Subcutaneous abdominal adipose tissue (tissue), 5 donors: ENCODE measurements around the gene ZNF610.
A peak's percentile ranks its signal among the peaks of the same experiment; 100 is the strongest.
"Not testable (repeated sequence)": the region's sequence is repeated elsewhere in the genome, so short reads cannot be mapped to it uniquely, and the experiment has no call there.

Experiments used
- H3K27ac ChIP-seq: one replicate; pipeline ENCODE4 v1.7.0; 2013; ENCODE audit warnings: low read depth, mild to moderate bottlenecking, inconsistent platforms, low read length, moderate library complexity
- H3K27me3 ChIP-seq, 5 donors: one replicate each; pipeline ENCODE4 v1.7.0; 2013; ENCODE audit warnings: low read length in 5 of 5, inconsistent platforms in 1 of 5; ENCODE audit not compliant: control insufficient read depth in 5 of 5, insufficient read depth in 4 of 5
- H3K36me3 ChIP-seq, 5 donors: one replicate each; pipeline ENCODE4 v1.7.0; 2013; ENCODE audit warnings: low read length in 5 of 5; ENCODE audit not compliant: control insufficient read depth in 5 of 5, insufficient read depth in 5 of 5
- H3K4me1 ChIP-seq, 5 donors: one replicate each; pipeline ENCODE4 v1.7.0; 2013; ENCODE audit warnings: low read length in 5 of 5, mild to moderate bottlenecking in 3 of 5, moderate library complexity in 1 of 5; ENCODE audit not compliant: control insufficient read depth in 5 of 5, insufficient read depth in 5 of 5
- H3K4me3 ChIP-seq, 5 donors: one replicate each; pipeline ENCODE4 v1.7.0; 2013; ENCODE audit warnings: low read length in 5 of 5, low read depth in 1 of 5
- H3K9ac ChIP-seq, 5 donors: one replicate each; pipeline ENCODE4 v1.7.0; 2013; ENCODE audit warnings: low read length in 5 of 5, mild to moderate bottlenecking in 4 of 5, moderate library complexity in 3 of 5
- H3K9me3 ChIP-seq, 5 donors: one replicate each; pipeline ENCODE4 v1.7.0; 2013; ENCODE audit warnings: low read length in 5 of 5; ENCODE audit not compliant: control insufficient read depth in 5 of 5
- donor health status: healthy.
- donor health status: healthy.
- donor health status: healthy.
- donor health status: healthy.
- donor health status: healthy.

The ZNF610 gene

DNA sequence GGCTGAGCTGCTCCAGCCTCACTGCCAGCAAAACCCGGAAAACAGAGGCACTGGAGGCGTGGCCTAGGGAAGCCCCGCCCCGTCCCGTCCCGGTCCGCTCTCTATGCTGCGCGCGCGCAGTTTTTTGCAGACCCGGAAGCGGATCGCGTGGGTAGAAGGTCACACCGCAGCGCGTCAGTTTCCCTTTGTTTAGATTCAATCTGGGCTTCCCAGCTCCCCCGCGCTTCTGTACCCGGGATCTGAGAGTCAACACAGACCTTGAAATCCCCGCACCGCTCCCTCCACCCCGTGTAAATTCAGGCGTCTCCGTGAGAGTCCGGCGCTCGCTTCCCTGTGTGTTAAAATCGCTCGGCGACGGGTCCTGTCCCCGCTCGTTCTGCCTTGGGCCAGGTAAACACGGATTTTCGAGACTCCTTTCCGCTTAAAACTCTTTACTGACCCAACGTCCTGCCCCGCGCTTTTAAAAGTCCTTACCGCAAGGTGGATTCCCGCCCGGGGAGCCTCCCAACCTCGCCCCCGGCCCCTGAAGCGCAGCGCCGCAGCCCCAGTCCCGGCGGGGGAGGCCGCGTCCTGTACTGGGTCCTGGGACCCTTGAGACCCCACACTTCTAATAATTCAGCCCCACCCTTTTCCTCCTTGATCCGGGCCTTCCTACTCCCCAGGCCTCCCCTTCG, at the start of gene ZNF610:
Gene ZNF610 (plus strand): TSS at position 127 of the 674 bp plus-strand sequence. CDS start 12,930 bp downstream, outside the sequence.
- Histone ChIP-seq H3K27me3 (no peaks in the 10 kb centered on the region), H3K4me3 (peak within 1 kb of the TSS; percentile 88 to 95 (median 89)), H3K9ac (peak within 1 kb of the TSS; percentile 63 to 92 (median 88)), H3K27ac (peak within 1 kb of the TSS; percentile 57), H3K9me3 (peaks cover 16 to 49% (median 35%) of the 10 kb centered on the region in 5 donors), H3K4me1 (peaks cover 0 to 15% (median 10%) of the 10 kb centered on the region in 5 donors), H3K36me3 (no peaks in the 10 kb centered on the region)

- Histone ChIP-seq H3K27me3 (no peaks in the 10 kb centered on the region), H3K4me1 (no peaks in the 10 kb centered on the region), H3K4me3 (no peak overlapping the region), H3K9ac (no peak overlapping the region), H3K36me3 (peaks cover 24 to 79% (median 57%) of the 10 kb centered on the region in 5 donors), H3K9me3 (no peaks in the 10 kb centered on the region), H3K27ac (no peak overlapping the region)
Observed at GRCh38 chr19:52286256-52286655, 49.8 kb upstream of the ZNF610 start.

- Histone ChIP-seq H3K27ac (no peak overlapping the region), H3K27me3 (no peaks in the 10 kb centered on the region), H3K4me3 (no peak overlapping the region), H3K9me3 (no peaks in the 10 kb centered on the region), H3K9ac (no peak overlapping the region), H3K36me3 (peaks cover 17 to 36% (median 23%) of the 10 kb centered on the region in 5 donors), H3K4me1 (peaks cover 0 to 8% (median 6%) of the 10 kb centered on the region in 5 donors)
Observed at GRCh38 chr19:52291781-52292180, 44.3 kb upstream of the ZNF610 start.

GRCh38 chr19:52292946-52293345, 43.1 kb upstream of the ZNF610 start:
- H3K27ac ChIP-seq, H3K9me3 ChIP-seq, H3K9ac ChIP-seq, H3K27me3 ChIP-seq, H3K4me3 ChIP-seq: not testable (repeated sequence)
- H3K36me3 ChIP-seq = peaks cover 17 to 30% (median 23%) of the 10 kb centered on the region in 5 donors
- peaks cover 0 to 16% (median 13%) of the 10 kb centered on the region in 5 donors for H3K4me1 ChIP-seq

DNA sequence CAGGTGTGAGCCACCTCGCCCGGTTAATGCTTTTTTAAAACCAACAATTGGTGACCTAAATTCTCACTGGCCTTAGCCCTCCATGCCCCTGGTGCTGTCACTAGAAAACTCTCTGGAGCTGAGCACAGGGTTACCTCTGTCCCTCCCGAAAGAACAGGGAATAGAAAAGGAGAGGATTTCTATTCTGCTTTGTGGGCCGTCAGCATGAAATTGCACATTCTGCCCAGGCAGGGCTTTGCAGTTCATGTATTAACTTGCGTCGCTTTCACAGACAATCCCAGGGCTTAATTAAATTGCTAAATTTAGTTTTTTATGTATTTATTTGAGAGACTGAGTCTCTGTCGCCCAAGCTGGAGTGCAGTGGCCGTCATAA, 39.7 kb upstream of the ZNF610 start:
- Histone ChIP-seq H3K9me3 (peaks cover 0 to 7% (median 3%) of the 10 kb centered on the region in 5 donors), H3K27me3 (no peaks in the 10 kb centered on the region), H3K4me1 (peaks cover 0 to 19% (median 16%) of the 10 kb centered on the region in 5 donors), H3K4me3 (peak overlapping the region; percentile 79 to 92 (median 81)), H3K27ac (peak overlapping the region; percentile 70), H3K36me3 (peaks cover 12 to 20% (median 18%) of the 10 kb centered on the region in 5 donors), H3K9ac (peak overlapping the region; percentile 53 to 83 (median 75))

DNA sequence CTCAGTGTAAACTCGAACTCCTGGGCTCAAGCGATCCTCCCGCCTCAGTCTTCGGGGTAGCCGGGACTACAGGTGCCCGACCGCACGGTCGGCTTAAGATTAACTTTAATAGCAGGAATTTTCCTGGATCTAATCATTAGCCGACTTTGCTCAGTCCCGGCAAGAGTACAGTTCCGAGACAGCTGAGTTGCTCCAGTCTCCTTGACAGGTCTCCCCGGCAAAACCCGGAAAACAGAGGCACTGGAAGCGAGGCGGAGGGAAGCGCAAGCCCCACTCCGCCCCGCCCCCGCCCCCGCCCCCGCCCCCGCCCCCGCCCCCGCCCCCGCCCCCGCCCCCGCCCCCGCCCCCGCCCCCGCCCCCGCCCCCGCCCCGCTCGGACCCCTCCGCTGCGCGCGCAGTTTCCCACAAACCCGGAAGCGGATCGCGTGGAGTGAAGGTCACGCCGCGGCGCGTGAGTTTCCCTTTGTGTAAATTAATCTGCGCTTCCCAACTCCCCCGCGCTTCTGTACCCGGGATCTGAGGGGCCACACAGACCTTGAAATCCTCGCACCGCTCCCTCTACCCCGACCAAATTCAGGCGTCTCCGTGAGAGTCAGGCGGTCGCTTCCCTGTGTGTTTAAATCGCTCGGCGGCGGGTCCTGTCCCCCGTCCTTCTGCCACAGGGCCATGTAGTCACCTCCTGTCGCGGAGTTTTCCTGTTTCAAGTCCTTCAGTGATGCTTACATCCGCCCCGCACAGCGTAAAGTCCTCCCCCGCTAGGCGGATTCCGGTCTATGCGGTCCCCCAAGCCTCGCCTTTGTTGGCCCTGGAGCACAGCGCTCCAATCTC, 39.1 kb upstream of the ZNF610 start, which contains the start of gene ZNF480:
Gene ZNF480 (plus strand): TSS at position 397 of the 828 bp plus-strand sequence. CDS start 3,244 bp downstream, outside the sequence.
- H3K27ac ChIP-seq = peak within 1 kb of the TSS; percentile 89
- no peaks in the 10 kb centered on the region for H3K27me3 ChIP-seq
- H3K36me3 ChIP-seq = peaks cover 17 to 24% (median 23%) of the 10 kb centered on the region in 5 donors

GRCh38 chr19:52297601-52298364, 38.3 kb upstream of the ZNF610 start:
- H3K36me3 ChIP-seq = peaks cover 23 to 28% (median 26%) of the 10 kb centered on the region in 5 donors
- H3K9ac ChIP-seq = peak overlapping the region; percentile 84 to 93 (median 87)
- peak overlapping the region; percentile 89 for H3K27ac ChIP-seq
- no peaks in the 10 kb centered on the region for H3K27me3 ChIP-seq
- peak overlapping the region; percentile 88 to 96 (median 94) for H3K4me3 ChIP-seq
- H3K4me1 ChIP-seq = peaks cover 0 to 19% (median 16%) of the 10 kb centered on the region in 5 donors
- H3K9me3 ChIP-seq = peaks cover 0 to 14% (median 7%) of the 10 kb centered on the region in 5 donors

More for the DNA sequence above, 39.1 kb upstream of the ZNF610 start, which contains the start of gene ZNF480:
- Histone ChIP-seq H3K9me3 (peaks cover 0 to 7% (median 3%) of the 10 kb centered on the region in 5 donors), H3K4me1 (peaks cover 0 to 19% (median 16%) of the 10 kb centered on the region in 5 donors), H3K4me3 (peak within 1 kb of the TSS; percentile 88 to 96 (median 94)), H3K9ac (peak within 1 kb of the TSS; percentile 84 to 93 (median 87))

- peaks cover 56 to 83% (median 76%) of the 10 kb centered on the region in 5 donors for H3K9me3 ChIP-seq
- no peaks in the 10 kb centered on the region for H3K4me1 ChIP-seq
- H3K9ac ChIP-seq = no peak overlapping the region
- no peak overlapping the region for H3K27ac ChIP-seq
- H3K36me3 ChIP-seq = peaks cover 36 to 67% (median 54%) of the 10 kb centered on the region in 5 donors
- no peaks in the 10 kb centered on the region for H3K27me3 ChIP-seq
- peak overlapping the region; percentile 39 to 70 (median 47) for H3K4me3 ChIP-seq
Observed at GRCh38 chr19:52307275-52307674, 28.8 kb upstream of the ZNF610 start.

GRCh38 chr19:52322429-52322828, 13.6 kb upstream of the ZNF610 start:
- H3K36me3 ChIP-seq = peaks cover 44 to 58% (median 47%) of the 10 kb centered on the region in 5 donors

More at GRCh38 chr19:52322429-52322828, 13.6 kb upstream of the ZNF610 start:
- H3K27ac ChIP-seq = no peak overlapping the region
- H3K4me1 ChIP-seq = no peaks in the 10 kb centered on the region
- peaks cover 83 to 98% (median 94%) of the 10 kb centered on the region in 5 donors for H3K9me3 ChIP-seq
- H3K27me3 ChIP-seq = no peaks in the 10 kb centered on the region
- H3K9ac ChIP-seq = no peak overlapping the region
- peak overlapping the region; percentile 36 to 56 (median 47) for H3K4me3 ChIP-seq
